ENCODE data around the gene DDN.

DNA sequence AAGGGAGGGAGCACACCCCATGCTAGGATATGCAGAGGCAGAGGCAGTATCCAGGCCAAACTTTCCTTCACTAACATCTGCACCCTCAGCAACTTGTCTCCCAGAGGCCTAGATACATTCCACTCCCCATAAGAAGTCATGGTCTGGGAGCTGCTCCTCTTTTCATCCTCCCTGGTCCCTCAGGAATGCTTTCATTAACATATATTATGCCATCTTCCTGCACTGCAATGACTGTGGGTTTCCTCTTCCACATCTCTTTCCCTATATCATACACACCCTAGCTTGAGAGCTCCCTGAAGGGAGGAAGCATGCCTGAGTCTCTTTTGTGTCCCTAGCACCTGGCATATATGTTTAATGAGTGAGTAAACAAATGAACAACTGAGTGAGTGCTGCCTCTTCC, 8.6 kb downstream of the DDN start:
- TF ChIP-seq, protein P1, sequence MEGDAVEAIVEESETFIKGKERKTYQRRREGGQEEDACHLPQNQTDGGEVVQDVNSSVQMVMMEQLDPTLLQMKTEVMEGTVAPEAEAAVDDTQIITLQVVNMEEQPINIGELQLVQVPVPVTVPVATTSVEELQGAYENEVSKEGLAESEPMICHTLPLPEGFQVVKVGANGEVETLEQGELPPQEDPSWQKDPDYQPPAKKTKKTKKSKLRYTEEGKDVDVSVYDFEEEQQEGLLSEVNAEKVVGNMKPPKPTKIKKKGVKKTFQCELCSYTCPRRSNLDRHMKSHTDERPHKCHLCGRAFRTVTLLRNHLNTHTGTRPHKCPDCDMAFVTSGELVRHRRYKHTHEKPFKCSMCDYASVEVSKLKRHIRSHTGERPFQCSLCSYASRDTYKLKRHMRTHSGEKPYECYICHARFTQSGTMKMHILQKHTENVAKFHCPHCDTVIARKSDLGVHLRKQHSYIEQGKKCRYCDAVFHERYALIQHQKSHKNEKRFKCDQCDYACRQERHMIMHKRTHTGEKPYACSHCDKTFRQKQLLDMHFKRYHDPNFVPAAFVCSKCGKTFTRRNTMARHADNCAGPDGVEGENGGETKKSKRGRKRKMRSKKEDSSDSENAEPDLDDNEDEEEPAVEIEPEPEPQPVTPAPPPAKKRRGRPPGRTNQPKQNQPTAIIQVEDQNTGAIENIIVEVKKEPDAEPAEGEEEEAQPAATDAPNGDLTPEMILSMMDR (IDR thresholded peaks at IDR 0.05) = no peak
- no peak for TF ChIP-seq POLR2A (IDR thresholded peaks at IDR 0.05)
